Hepatocyte (in vitro differentiated cells): ENCODE measurements around the gene KCNA2. TPM values are rescaled to one million over a fixed set of nuclear protein-coding genes. Genes with fewer than 3 reads are reported as not detected.

Experiments used
- DNase-seq: peaks from one replicate; pipeline ENCODE4 v3.0.0-alpha.2; 2016; ENCODE audit warnings: low spot score
- H2AFZ ChIP-seq: fragments of 200-600 bp; sonication (generic); 2 replicates; pipeline ENCODE4 v1.6.0; 2016; ENCODE audit warnings: antibody characterized with exemption, mild to moderate bottlenecking
- H3K27ac ChIP-seq: fragments of 200-600 bp; sonication (generic); 2 replicates; pipeline ENCODE4 v1.5.1; 2016; ENCODE audit warnings: mild to moderate bottlenecking
- H3K27me3 ChIP-seq: fragments of 200-600 bp; sonication (generic); 2 replicates; pipeline ENCODE4 v1.6.1; 2016
- H3K36me3 ChIP-seq: fragments of 200-600 bp; sonication (generic); replicated peaks from 2 replicates; pipeline ENCODE4 v1.5.1; 2016; ENCODE audit warnings: low read depth; ENCODE audit not compliant: insufficient read depth
- H3K4me1 ChIP-seq: fragments of 200-600 bp; sonication (generic); 2 replicates; pipeline ENCODE4 v1.5.1; 2016; ENCODE audit warnings: mild to moderate bottlenecking, moderate library complexity; ENCODE audit not compliant: insufficient read depth
- H3K4me2 ChIP-seq: fragments of 200-600 bp; sonication (generic); 2 replicates; pipeline ENCODE4 v1.6.0; 2016
- H3K4me3 ChIP-seq: fragments of 200-600 bp; sonication (generic); 2 replicates; pipeline ENCODE4 v1.5.1; 2016; ENCODE audit warnings: mild to moderate bottlenecking
- H3K79me2 ChIP-seq: fragments of 200-600 bp; sonication (generic); 2 replicates; pipeline ENCODE4 v1.6.0; 2017; ENCODE audit warnings: mild to moderate bottlenecking
- H3K9me2 ChIP-seq: fragments of 200-600 bp; sonication (generic); replicated peaks from 2 replicates; pipeline ENCODE4 v1.6.0; 2017; ENCODE audit warnings: mild to moderate bottlenecking; ENCODE audit not compliant: insufficient read depth
- H3K9me3 ChIP-seq: fragments of 200-600 bp; sonication (generic); 2 replicates; pipeline ENCODE4 v1.5.1; 2016; ENCODE audit warnings: low read depth, mild to moderate bottlenecking
- H4K20me1 ChIP-seq: fragments of 200-600 bp; sonication (generic); 2 replicates; pipeline ENCODE4 v1.6.0; 2016; ENCODE audit warnings: mild to moderate bottlenecking; ENCODE audit not compliant: insufficient read depth, poor library complexity, severe bottlenecking
- EZH2 ChIP-seq: fragments of 200-600 bp; sonication (generic); IDR thresholded peaks from 2 replicates; pipeline ENCODE4 v1.6.1; 2016; ENCODE audit warnings: antibody characterized with exemption, mild to moderate bottlenecking, borderline replicate concordance
- EZH2phosphoT487 ChIP-seq: fragments of 200-600 bp; sonication (generic); IDR thresholded peaks from one replicate; pipeline ENCODE4 v1.6.1; 2018; ENCODE audit warnings: antibody characterized with exemption, mild to moderate bottlenecking, low read depth, moderate library complexity; ENCODE audit not compliant: unreplicated experiment, severe bottlenecking
- WGBS: methylation state at CpG from one replicate; pipeline ENCODE4 v1.1.6; 2016; ENCODE audit warnings: low lambda C conversion rate; ENCODE audit errors: missing lambda C conversion rate; 5-methylcytosine and 5-hydroxymethylcytosine counted together
- polyA plus RNA-seq: library from polyadenylated mRNA; unstranded; fragments of >200 nt; fragmentation: Nextera tagmentation; extraction: Ambion mirVana; gene quantifications from 2 replicates; pipeline ENCODE4 v1.2.1, GENCODE V29; 2016
- total RNA-seq: library from RNA; depleted of rRNA; stranded (reverse); fragments of >200 nt; gene quantifications from 2 replicates; pipeline ENCODE4 v1.2.3, GENCODE V29; 2014
- TF ChIP-seq, protein P1 (sequence below): fragments of 200-600 bp; sonication (generic); IDR thresholded peaks from 2 replicates; pipeline ENCODE4 v1.5.1; 2016; ENCODE audit warnings: antibody characterized with exemption, mild to moderate bottlenecking; ENCODE audit not compliant: poor library complexity

The KCNA2 gene
- total and polyA plus RNA-seq, 2 experiments from 2014 or later, result 0.40 to 0.80 TPM

GRCh38 chr1:110603058-110603457 is 3.1 kb downstream of the KCNA2 start:
- WGBS, result 95% methylated on average over 3 of the region's 3 CpGs
- TF ChIP-seq EZH2 (no peak), EZH2phosphoT487 (no peak)
- TF ChIP-seq, protein P1, sequence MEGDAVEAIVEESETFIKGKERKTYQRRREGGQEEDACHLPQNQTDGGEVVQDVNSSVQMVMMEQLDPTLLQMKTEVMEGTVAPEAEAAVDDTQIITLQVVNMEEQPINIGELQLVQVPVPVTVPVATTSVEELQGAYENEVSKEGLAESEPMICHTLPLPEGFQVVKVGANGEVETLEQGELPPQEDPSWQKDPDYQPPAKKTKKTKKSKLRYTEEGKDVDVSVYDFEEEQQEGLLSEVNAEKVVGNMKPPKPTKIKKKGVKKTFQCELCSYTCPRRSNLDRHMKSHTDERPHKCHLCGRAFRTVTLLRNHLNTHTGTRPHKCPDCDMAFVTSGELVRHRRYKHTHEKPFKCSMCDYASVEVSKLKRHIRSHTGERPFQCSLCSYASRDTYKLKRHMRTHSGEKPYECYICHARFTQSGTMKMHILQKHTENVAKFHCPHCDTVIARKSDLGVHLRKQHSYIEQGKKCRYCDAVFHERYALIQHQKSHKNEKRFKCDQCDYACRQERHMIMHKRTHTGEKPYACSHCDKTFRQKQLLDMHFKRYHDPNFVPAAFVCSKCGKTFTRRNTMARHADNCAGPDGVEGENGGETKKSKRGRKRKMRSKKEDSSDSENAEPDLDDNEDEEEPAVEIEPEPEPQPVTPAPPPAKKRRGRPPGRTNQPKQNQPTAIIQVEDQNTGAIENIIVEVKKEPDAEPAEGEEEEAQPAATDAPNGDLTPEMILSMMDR, result no peak

GRCh38 chr1:110602466-110602865 is 3.7 kb downstream of the KCNA2 start:
- Histone ChIP-seq H3K27ac (no peak overlapping the region), H2AFZ (no peak overlapping the region), H3K9me3 (no peaks in the 10 kb centered on the region), H3K79me2 (no peaks in the 10 kb centered on the region), H3K36me3 (no peaks in the 10 kb centered on the region), H3K4me3 (no peak overlapping the region), H3K9me2 (no peaks in the 10 kb centered on the region), H3K4me1 (peaks cover 12% of the 10 kb centered on the region), H3K4me2 (no peak overlapping the region), H3K27me3 (peaks cover 36% of the 10 kb centered on the region), H4K20me1 (no peaks in the 10 kb centered on the region)
- no peak for TF ChIP-seq EZH2phosphoT487
- TF ChIP-seq, protein P1, result no peak
- no peak for TF ChIP-seq EZH2
- DNase-seq, result no peak
- WGBS, result 85% methylated on average over 4 of the region's 4 CpGs

More at GRCh38 chr1:110603058-110603457, 3.1 kb downstream of the KCNA2 start:
- no peaks in the 10 kb centered on the region for H3K79me2 ChIP-seq
- DNase-seq, result no peak
- H3K4me2 ChIP-seq, result no peak overlapping the region
- H3K36me3 ChIP-seq, result no peaks in the 10 kb centered on the region
- H2AFZ ChIP-seq, result no peak overlapping the region
- peaks cover 12% of the 10 kb centered on the region for H3K4me1 ChIP-seq
- H4K20me1 ChIP-seq, result no peaks in the 10 kb centered on the region
- no peak overlapping the region for H3K4me3 ChIP-seq
- no peaks in the 10 kb centered on the region for H3K9me3 ChIP-seq
- H3K27ac ChIP-seq, result no peak overlapping the region
- H3K27me3 ChIP-seq, result peaks cover 42% of the 10 kb centered on the region
- no peaks in the 10 kb centered on the region for H3K9me2 ChIP-seq

- no peaks in the 10 kb centered on the region for H3K79me2 ChIP-seq
- H3K36me3 ChIP-seq, result no peaks in the 10 kb centered on the region
- no peaks in the 10 kb centered on the region for H3K9me2 ChIP-seq
- H3K27ac ChIP-seq, result no peak overlapping the region
- H4K20me1 ChIP-seq, result no peaks in the 10 kb centered on the region
- TF ChIP-seq EZH2 (no peak), EZH2phosphoT487 (no peak)
- no peak overlapping the region for H3K4me2 ChIP-seq
- H3K4me1 ChIP-seq, result peaks cover 12% of the 10 kb centered on the region
- H2AFZ ChIP-seq, result no peak overlapping the region
- peaks cover 34% of the 10 kb centered on the region for H3K27me3 ChIP-seq
- no peak for DNase-seq
- 84% methylated on average over 5 of the region's 5 CpGs for WGBS
- H3K4me3 ChIP-seq, result no peak overlapping the region
- no peaks in the 10 kb centered on the region for H3K9me3 ChIP-seq
Measured at GRCh38 chr1:110601332-110601731, 4.8 kb downstream of the KCNA2 start.

GRCh38 chr1:110600716-110601115 is 5.4 kb downstream of the KCNA2 start:
- TF ChIP-seq, protein P1, result no peak
- H3K27me3 ChIP-seq, result peaks cover 28% of the 10 kb centered on the region
- DNase-seq, result no peak
- H3K36me3 ChIP-seq, result no peaks in the 10 kb centered on the region
- no peak overlapping the region for H2AFZ ChIP-seq
- 100% methylated on average over 3 of the region's 3 CpGs for WGBS
- H3K4me3 ChIP-seq, result no peak overlapping the region
- no peak overlapping the region for H3K27ac ChIP-seq
- no peaks in the 10 kb centered on the region for H3K9me3 ChIP-seq
- no peaks in the 10 kb centered on the region for H3K79me2 ChIP-seq
- no peak overlapping the region for H3K4me2 ChIP-seq
- H4K20me1 ChIP-seq, result no peaks in the 10 kb centered on the region
- no peaks in the 10 kb centered on the region for H3K9me2 ChIP-seq
- peaks cover 6% of the 10 kb centered on the region for H3K4me1 ChIP-seq
